A549 (cell line): Measurements from ENCODE around the gene NPHP1. TPM values are rescaled to one million over a fixed set of nuclear protein-coding genes. Genes with fewer than 3 reads are reported as not detected.

Experiments used
- ATAC-seq, 2 experiments: fragments of 200-7000 bp in 1 of 2; fragments of >200 bp in 1 of 2; cut with Nextera tagmentation in 1 of 2; cut with Tn5 transposase in 1 of 2; 3 replicates each; pipeline versions ENCODE4 v1.8.0 to v1.9.1; 2018 to 2020; ENCODE audit warnings: mild to moderate bottlenecking in 1 of 2, moderate library complexity in 1 of 2
- CTCF ChIA-PET: fragments of 300-600 bp; sonication (Branson Sonifier 250); formaldehyde crosslinking; extraction: SDS; loops from one replicate; lab custom pipeline; 2021; ENCODE audit warnings: antibody characterized with exemption, inconsistent platforms; lab: Yijun Ruan, JAX
- POLR2A ChIA-PET: fragments of 350-600 bp; formaldehyde crosslinking; extraction: SDS; loops from one replicate; lab custom pipeline; 2021; ENCODE audit warnings: antibody characterized with exemption, inconsistent platforms; lab: Yijun Ruan, JAX
- DNase-seq, 2 experiments: peaks; one replicate each; pipeline versions ENCODE4 v3.0.0 to v3.0.0-alpha.2; 2011 to 2016; ENCODE audit warnings: low read depth in 1 of 2, low spot score in 1 of 2
- FAIRE-seq: peaks from 2 replicates; lab custom pipeline; 2011; peaks lifted over from hg19 to GRCh38; lab: Jason Lieb, UNC
- H3K27ac ChIP-seq, 2 experiments: fragments of >200 bp; sonication (Bioruptor Twin); formaldehyde crosslinking; 3 replicates each; pipeline ENCODE4 v1.5.1; 2016 to 2017
- H3K4me1 ChIP-seq: fragments of >200 bp; sonication (Bioruptor Twin); formaldehyde crosslinking; 3 replicates; pipeline ENCODE4 v1.6.1; 2016
- H3K4me2 ChIP-seq: fragments of >200 bp; sonication (Bioruptor Twin); formaldehyde crosslinking; 3 replicates; pipeline ENCODE4 v1.6.1; 2016
- H3K4me3 ChIP-seq: fragments of >200 bp; sonication (Bioruptor Twin); formaldehyde crosslinking; 3 replicates; pipeline ENCODE4 v1.5.1; 2016
- H3K9me3 ChIP-seq: fragments of >200 bp; sonication (Bioruptor Twin); formaldehyde crosslinking; 3 replicates; pipeline ENCODE4 v1.6.1; 2016
- CBX2 ChIP-seq: fragments of 200-600 bp; sonication (generic); IDR thresholded peaks from 2 replicates; pipeline ENCODE4 v1.6.1; 2016; ENCODE audit warnings: low read depth, mild to moderate bottlenecking, borderline replicate concordance
- CHD2 ChIP-seq: fragments of 150-350 bp; IDR thresholded peaks from 2 replicates; pipeline ENCODE4 v1.6.1; 2014; ENCODE audit warnings: low read length; ENCODE audit not compliant: partially characterized antibody
- CTCF ChIP-seq: fragments of >200 bp; sonication (Bioruptor Twin); formaldehyde crosslinking; IDR thresholded peaks from 3 replicates; pipeline ENCODE4 v1.5.1; 2016
- EHF ChIP-seq: fragments of 250-450 bp; sonication (Bioruptor Pico); IDR thresholded peaks from 2 replicates; pipeline ENCODE4 v1.5.0; 2020; ENCODE audit warnings: mild to moderate bottlenecking
- EP300 ChIP-seq, 2 experiments: fragments of >200 bp; sonication (Bioruptor Twin); formaldehyde crosslinking; IDR thresholded peaks; 2 replicates in 1 of 2; 3 replicates in 1 of 2; pipeline ENCODE4 v1.6.1; 2016 to 2017
- FOSL2 ChIP-seq, 2 experiments: fragments of 450-650 bp in 1 of 2; fragments of >200 bp in 1 of 2; sonication (Bioruptor Twin) in 1 of 2; formaldehyde crosslinking; IDR thresholded peaks; 2 replicates each; pipeline versions ENCODE4 v1.5.0 to v1.6.1; 2016 to 2020; ENCODE audit warnings: mild to moderate bottlenecking in 1 of 2, moderate library complexity in 1 of 2
- HES2 ChIP-seq: fragments of >200 bp; sonication (Bioruptor Twin); formaldehyde crosslinking; IDR thresholded peaks from 2 replicates; pipeline ENCODE4 v1.6.1; 2016
- HEYL ChIP-seq: fragments of 250-450 bp; sonication (Bioruptor Pico); IDR thresholded peaks from 2 replicates; pipeline ENCODE4 v1.8.0; 2021; ENCODE audit warnings: mild to moderate bottlenecking, moderate library complexity
- HOXA7 ChIP-seq: fragments of 250-450 bp; sonication (Bioruptor Pico); IDR thresholded peaks from 2 replicates; pipeline ENCODE4 v1.5.0; 2020; ENCODE audit warnings: mild to moderate bottlenecking, moderate library complexity
- HOXB13 ChIP-seq: fragments of 250-450 bp; sonication (Bioruptor Pico); IDR thresholded peaks from 2 replicates; pipeline ENCODE4 v1.5.0; 2020; ENCODE audit warnings: low read depth, mild to moderate bottlenecking, moderate library complexity
- HOXB5 ChIP-seq: fragments of 250-450 bp; sonication (Bioruptor Pico); IDR thresholded peaks from 2 replicates; pipeline ENCODE4 v1.5.0; 2020; ENCODE audit warnings: mild to moderate bottlenecking, moderate library complexity
- JUNB ChIP-seq: fragments of >200 bp; sonication (Bioruptor Twin); formaldehyde crosslinking; IDR thresholded peaks from 2 replicates; pipeline ENCODE4 v1.6.1; 2016
- KDM1A ChIP-seq: fragments of 200-600 bp; sonication (generic); IDR thresholded peaks from 2 replicates; pipeline ENCODE4 v1.6.1; 2016; ENCODE audit warnings: low read depth, mild to moderate bottlenecking
- MAFK ChIP-seq: fragments of 450-650 bp; IDR thresholded peaks from 2 replicates; pipeline ENCODE4 v1.6.1; 2014; ENCODE audit not compliant: partially characterized antibody
- MAX ChIP-seq: IDR thresholded peaks from 2 replicates; pipeline ENCODE4 v1.6.1; 2012
- MYC ChIP-seq: IDR thresholded peaks from 2 replicates; pipeline ENCODE4 v1.6.1; 2012; ENCODE audit warnings: mild to moderate bottlenecking, inconsistent platforms, low read length, improper control_type of control experiment, borderline replicate concordance
- NFE2L2 ChIP-seq: fragments of 150-350 bp; conservative IDR thresholded peaks from 2 replicates; pipeline ENCODE4 v1.6.1; 2014; ENCODE audit warnings: low read length
- NPAS2 ChIP-seq: fragments of 250-450 bp; sonication (Bioruptor Pico); IDR thresholded peaks from 2 replicates; pipeline ENCODE4 v1.8.0; 2022; ENCODE audit warnings: mild to moderate bottlenecking, moderate library complexity, borderline replicate concordance
- NR3C1 ChIP-seq: fragments of >200 bp; sonication (Bioruptor Twin); formaldehyde crosslinking; IDR thresholded peaks from 3 replicates; pipeline ENCODE4 v1.6.1; 2017
- POLR2AphosphoS2 ChIP-seq: conservative IDR thresholded peaks from 2 replicates; pipeline ENCODE4 v1.6.1; 2012; ENCODE audit warnings: low read length, improper control_type of control experiment, inconsistent platforms
- RCOR1 ChIP-seq: fragments of 150-350 bp; IDR thresholded peaks from 2 replicates; pipeline ENCODE4 v1.6.1; 2014; ENCODE audit warnings: antibody characterized with exemption, low read length, low read depth
- RFX5 ChIP-seq: fragments of 450-650 bp; IDR thresholded peaks from 2 replicates; pipeline ENCODE4 v1.7.1; 2014; ENCODE audit warnings: antibody characterized with exemption, mild to moderate bottlenecking, moderate library complexity
- RNF2 ChIP-seq: fragments of 200-600 bp; sonication (generic); IDR thresholded peaks from 2 replicates; pipeline ENCODE4 v1.6.1; 2016; ENCODE audit warnings: low read depth, mild to moderate bottlenecking, antibody characterized with exemption, moderate library complexity, borderline replicate concordance
- SREBF2 ChIP-seq: fragments of 450-650 bp; IDR thresholded peaks from 2 replicates; pipeline ENCODE4 v1.6.1; 2014; ENCODE audit warnings: mild to moderate bottlenecking, moderate library complexity
- TFCP2L1 ChIP-seq: fragments of 250-450 bp; sonication (Bioruptor Pico); IDR thresholded peaks from 2 replicates; pipeline ENCODE4 v1.5.0; 2021; ENCODE audit warnings: mild to moderate bottlenecking
- USF2 ChIP-seq: fragments of 450-650 bp; IDR thresholded peaks from 2 replicates; pipeline ENCODE4 v1.6.1; 2014; ENCODE audit warnings: antibody characterized with exemption
- ZC3H11A ChIP-seq: fragments of 450-650 bp; IDR thresholded peaks from 2 replicates; pipeline ENCODE4 v1.6.1; 2014; ENCODE audit warnings: antibody characterized with exemption, mild to moderate bottlenecking
- ZNF302 ChIP-seq: fragments of 250-450 bp; sonication (Bioruptor Pico); IDR thresholded peaks from 2 replicates; pipeline ENCODE4 v1.9.0; 2021; ENCODE audit warnings: inconsistent platforms, mild to moderate bottlenecking, moderate library complexity
- WGBS: methylation state at CpG from one replicate; pipeline ENCODE4 v1.1.6; 2017; ENCODE audit errors: missing lambda C conversion rate; 5-methylcytosine and 5-hydroxymethylcytosine counted together
- polyA plus RNA-seq, 4 experiments: library from polyadenylated mRNA; depleted of rRNA in 3 of 4; stranded (reverse); fragments of >200 nt; fragmentation: RNase III in 1 of 4; extraction: RNeasy Plus Mini Kit Qiagen cat#74134 plus additional on column Dnase treatment in 1 of 4; gene quantifications; 2 replicates in 3 of 4; 3 replicates in 1 of 4; pipeline ENCODE4 v1.2.3, GENCODE V29; 2011 to 2017
- TF ChIP-seq, protein P1 (sequence below): fragments of 250-450 bp; sonication (Bioruptor Pico); IDR thresholded peaks from 2 replicates; pipeline ENCODE4 v1.5.0; 2020; ENCODE audit warnings: low read depth, mild to moderate bottlenecking, moderate library complexity
- TF ChIP-seq, protein P2 (sequence below): fragments of 250-450 bp; sonication (Bioruptor Pico); IDR thresholded peaks from 2 replicates; pipeline ENCODE4 v1.5.0; 2021; ENCODE audit warnings: mild to moderate bottlenecking, moderate library complexity, borderline replicate concordance

NPHP1 gene
- polyA plus RNA-seq, 2 of the 4 experiments (the other 2 are of a cell fraction) = 8.4 to 15.4 TPM

- Histone ChIP-seq H3K4me2 (0 out of 3 replicates have a peak overlapping the region, but pooled peaks have one; percentile 16), H3K27ac (no peak overlapping the region; a peak in 1 of 6 replicates), H3K9me3 (0 out of 3 replicates have a peak, but pooled peaks cover 4% of the 10 kb centered on the region), H3K4me3 (no peak overlapping the region), H3K4me1 (peaks cover 22% of the 10 kb centered on the region)
- 50% methylated on average over 2 of the region's 2 CpGs for WGBS
- no peak for DNase-seq
- TF ChIP-seq MAFK (no peak), POLR2AphosphoS2 (no peak), HOXB5 (no peak), KDM1A (no peak), ZNF302 (CRISPR knock-in tag) (no peak), HEYL (CRISPR knock-in tag) (no peak), TFCP2L1 (CRISPR knock-in tag) (no peak), JUNB (no peak), EHF (no peak), RNF2 (no peak), SREBF2 (no peak), RCOR1 (no peak), USF2 (no peak), HES2 (no peak), ZC3H11A (no peak), NR3C1 (no peak), MYC (no peak), EP300 (IDR thresholded peaks at IDR 0.05) (no peak)
- TF ChIP-seq, protein P1, sequence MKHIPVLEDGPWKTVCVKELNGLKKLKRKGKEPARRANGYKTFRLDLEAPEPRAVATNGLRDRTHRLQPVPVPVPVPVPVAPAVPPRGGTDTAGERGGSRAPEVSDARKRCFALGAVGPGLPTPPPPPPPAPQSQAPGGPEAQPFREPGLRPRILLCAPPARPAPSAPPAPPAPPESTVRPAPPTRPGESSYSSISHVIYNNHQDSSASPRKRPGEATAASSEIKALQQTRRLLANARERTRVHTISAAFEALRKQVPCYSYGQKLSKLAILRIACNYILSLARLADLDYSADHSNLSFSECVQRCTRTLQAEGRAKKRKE (CRISPR knock-in tag) = no peak
- ATAC-seq = no peak
- ChIA-PET CTCF (interaction anchor here (1.5 kb wide), 1 partner anchor 30 kb away, joined by 4 read pairs; no protein-coding TSS in a partner anchor), POLR2A (no interaction called here)
- no peak for FAIRE-seq
These were observed 58.4 kb downstream of the NPHP1 start for GRCh38 chr2:110146183-110146944.

DNA sequence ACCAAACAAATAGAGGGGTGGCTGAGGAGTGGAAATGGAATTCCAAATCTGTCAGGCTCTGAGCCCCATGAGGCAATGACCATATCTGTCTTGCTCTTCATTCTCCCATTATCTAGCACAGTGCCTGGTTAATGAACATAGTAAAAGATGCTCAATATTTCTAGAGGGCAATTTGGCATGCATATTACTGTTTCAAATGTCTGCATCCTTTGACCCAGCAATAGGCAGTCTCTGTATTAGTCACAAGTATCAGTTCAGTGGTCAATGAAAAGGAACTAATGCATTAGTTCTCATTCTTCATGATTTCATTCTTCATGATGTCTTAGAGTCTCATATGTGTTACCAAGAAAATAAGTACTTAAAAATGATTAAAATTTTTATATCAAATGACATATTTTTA lies 60.8 kb downstream of the NPHP1 start:
- ATAC-seq (no peak), DNase-seq (no peak), FAIRE-seq (no peak)
- Histone ChIP-seq H3K27ac (0 out of 6 replicates have a peak overlapping the region, but pooled peaks of 1 of the 2 experiments have one; percentile 8), H3K4me3 (no peak overlapping the region), H3K4me1 (peaks cover 9% of the 10 kb centered on the region; the same call in 2 of the 3 replicates), H3K9me3 (0 out of 3 replicates have a peak, but pooled peaks cover 4% of the 10 kb centered on the region), H3K4me2 (no peak overlapping the region)
- ChIA-PET POLR2A (no interaction called here), CTCF (interaction anchor here (1.7 to 4.4 kb wide), 2 partner anchors 12 to 28 kb away, joined by 8 to 21 read pairs; partner anchors contain the start of gene MALL)
- TF ChIP-seq NFE2L2 (no peak), NPAS2 (CRISPR knock-in tag) (no peak), SREBF2 (no peak), FOSL2 (IDR thresholded peaks at IDR 0.05) (no peak), FOSL2 (CRISPR knock-in tag; IDR thresholded peaks at IDR 0.05) (no peak), MYC (no peak), HOXB13 (no peak), CBX2 (no peak), ZNF302 (CRISPR knock-in tag) (no peak), HOXA7 (CRISPR knock-in tag) (no peak), MAX (no peak), RFX5 (no peak), CTCF (no peak), TFCP2L1 (CRISPR knock-in tag) (no peak), CHD2 (no peak)
- TF ChIP-seq, protein P1 (CRISPR knock-in tag) = no peak
- TF ChIP-seq, protein P2, sequence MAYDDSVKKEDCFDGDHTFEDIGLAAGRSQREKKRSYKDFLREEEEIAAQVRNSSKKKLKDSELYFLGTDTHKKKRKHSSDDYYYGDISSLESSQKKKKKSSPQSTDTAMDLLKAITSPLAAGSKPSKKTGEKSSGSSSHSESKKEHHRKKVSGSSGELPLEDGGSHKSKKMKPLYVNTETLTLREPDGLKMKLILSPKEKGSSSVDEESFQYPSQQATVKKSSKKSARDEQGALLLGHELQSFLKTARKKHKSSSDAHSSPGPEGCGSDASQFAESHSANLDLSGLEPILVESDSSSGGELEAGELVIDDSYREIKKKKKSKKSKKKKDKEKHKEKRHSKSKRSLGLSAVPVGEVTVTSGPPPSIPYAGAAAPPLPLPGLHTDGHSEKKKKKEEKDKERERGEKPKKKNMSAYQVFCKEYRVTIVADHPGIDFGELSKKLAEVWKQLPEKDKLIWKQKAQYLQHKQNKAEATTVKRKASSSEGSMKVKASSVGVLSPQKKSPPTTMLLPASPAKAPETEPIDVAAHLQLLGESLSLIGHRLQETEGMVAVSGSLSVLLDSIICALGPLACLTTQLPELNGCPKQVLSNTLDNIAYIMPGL (CRISPR knock-in tag) = no peak
